Cerebellar cortex (tissue), 1 donor: ENCODE measurements around the gene PPT2.

Source experiments
- DNase-seq: peaks from one replicate; pipeline ENCODE4 v3.0.0-alpha.2; 2015; ENCODE audit warnings: low spot score

Gene PPT2

GRCh38 chr6:32153564-32154513 is at the start of gene PPT2:
Gene PPT2, plus strand, starts transcription at chr6:32154141. Its CDS starts 454 bp downstream, at chr6:32154595.
- peak; percentile 96 for DNase-seq

GRCh38 chr6:32105433-32105832 is 48.5 kb upstream of the PPT2 start:
- no peak for DNase-seq

GRCh38 chr6:32107406-32107805 is 46.5 kb upstream of the PPT2 start:
- DNase-seq, result no peak

GRCh38 chr6:32108094-32108627 is 45.8 kb upstream of the PPT2 start:
- DNase-seq, result no peak

GRCh38 chr6:32108727-32109113 is 45.2 kb upstream of the PPT2 start:
- DNase-seq, result no peak

GRCh38 chr6:32109114-32109764 is 44.7 kb upstream of the PPT2 start, which contains the start of gene TNXB:
Gene TNXB, minus strand, starts transcription at chr6:32109338. Its CDS starts 11,140 bp downstream, at chr6:32098198.
- no peak for DNase-seq

GRCh38 chr6:32109765-32110160 is 44.2 kb upstream of the PPT2 start:
- no peak for DNase-seq

GRCh38 chr6:32110632-32111031 is 43.3 kb upstream of the PPT2 start:
- no peak for DNase-seq

GRCh38 chr6:32111424-32112066 is 42.4 kb upstream of the PPT2 start:
- DNase-seq, result no peak

GRCh38 chr6:32112431-32112980 is 41.4 kb upstream of the PPT2 start:
- no peak for DNase-seq

- peak; percentile 60 for DNase-seq
Observed at GRCh38 chr6:32113386-32114352, 40.3 kb upstream of the PPT2 start.

- DNase-seq, result no peak
Observed at GRCh38 chr6:32114796-32115195, 39.1 kb upstream of the PPT2 start.

- no peak for DNase-seq
Observed at GRCh38 chr6:32115623-32116022, 38.3 kb upstream of the PPT2 start.

GRCh38 chr6:32116674-32117073 is 37.3 kb upstream of the PPT2 start:
- no peak for DNase-seq

- DNase-seq, result no peak
Observed at GRCh38 chr6:32117461-32117860, 36.5 kb upstream of the PPT2 start.

GRCh38 chr6:32118782-32119628 is 34.9 kb upstream of the PPT2 start:
- peak; percentile 92 for DNase-seq

GRCh38 chr6:32120573-32121059 is 33.3 kb upstream of the PPT2 start:
- no peak for DNase-seq

- peak; percentile 56 for DNase-seq
Observed at GRCh38 chr6:32123681-32124080, 30.3 kb upstream of the PPT2 start.

GRCh38 chr6:32126880-32127279 is 27.1 kb upstream of the PPT2 start:
- no peak for DNase-seq

GRCh38 chr6:32127409-32127716 is 26.6 kb upstream of the PPT2 start:
- no peak for DNase-seq
